Posterior cingulate gyrus (tissue), 11 donors: ENCODE measurements around the gene STRIT1.
"Not testable (repeated sequence)": the region's sequence is repeated elsewhere in the genome, so short reads cannot be mapped to it uniquely, and the experiment has no call there.

Source experiments
- DNase-seq, 10 donors: peaks; one replicate each; pipeline versions ENCODE4 v3.0.0 to v3.0.0-alpha.2; 2020 to 2021; ENCODE audit warnings: mixed read lengths in 3 of 10
- intact Hi-C: fragments of 100-400 bp; cut with DNase I; formaldehyde crosslinking; loops from one replicate; pipeline ENCODE4 v1.15.1; 2023

Gene STRIT1

DNA sequence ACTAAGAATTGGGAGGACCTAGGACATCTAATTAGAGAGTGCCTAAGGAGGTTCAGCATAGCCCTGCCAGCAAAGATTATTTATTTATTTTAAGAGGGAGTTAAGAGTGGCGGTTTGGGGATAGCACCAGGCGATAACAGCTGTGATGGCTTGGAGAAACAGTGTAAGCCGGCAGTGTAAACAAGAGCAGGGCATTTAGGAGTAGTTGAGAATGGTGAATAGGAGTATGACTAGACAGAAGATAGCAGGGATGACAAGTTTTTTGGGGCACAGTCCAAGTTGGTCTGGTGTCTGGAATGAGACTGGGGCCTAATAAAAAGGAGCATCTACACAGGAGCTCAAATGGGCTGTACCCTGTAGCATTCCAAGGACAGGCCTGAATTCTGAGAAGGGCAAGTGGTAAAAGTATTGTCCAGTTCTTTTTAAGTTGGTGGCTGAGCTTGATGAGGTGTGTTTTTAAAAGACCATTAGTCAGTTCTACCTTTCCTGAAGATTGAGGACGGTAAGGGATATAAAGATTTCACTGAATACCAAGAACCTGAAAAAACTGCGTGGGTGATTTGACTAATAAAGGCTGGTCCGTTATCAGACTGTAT is 18.2 kb downstream of the STRIT1 start:
- intact Hi-C loops, DNase-seq: not testable (repeated sequence)

DNA sequence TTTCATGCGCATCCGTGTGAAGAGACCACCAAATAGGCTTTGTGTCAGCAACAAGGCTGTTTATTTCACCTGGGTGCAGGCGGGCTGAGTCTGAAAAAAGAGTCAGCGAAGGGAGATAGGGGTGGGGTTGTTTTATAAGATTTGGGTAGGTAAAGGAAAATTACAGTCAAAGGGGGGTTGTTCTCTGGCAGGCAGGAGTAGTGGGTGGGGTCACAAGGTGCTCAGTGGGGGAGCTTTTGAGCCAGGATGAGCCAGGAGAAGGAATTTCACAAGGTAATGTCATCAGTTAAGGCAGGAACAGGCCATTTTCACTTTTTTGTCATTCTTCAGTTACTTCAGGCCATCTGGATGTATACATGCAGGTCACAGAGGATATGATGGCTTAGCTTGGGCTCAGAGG is 19.0 kb downstream of the STRIT1 start:
- DNase-seq, intact Hi-C loops: not testable (repeated sequence)

DNA sequence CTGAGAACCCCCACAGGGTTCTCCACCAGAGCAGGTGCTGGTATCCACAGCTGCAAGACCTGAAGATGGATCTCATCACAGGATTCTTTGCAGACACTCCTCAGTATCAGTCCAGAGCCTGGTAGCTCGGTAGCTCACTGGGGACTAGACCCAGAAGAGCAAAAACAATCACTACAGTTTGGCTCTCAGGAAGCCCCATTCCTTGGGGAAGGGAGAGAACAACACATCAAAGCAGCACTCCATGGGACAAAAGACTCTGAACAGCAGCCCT is 22.2 kb downstream of the STRIT1 start:
- DNase-seq: no peak
- intact Hi-C loops: no loop called here

DNA sequence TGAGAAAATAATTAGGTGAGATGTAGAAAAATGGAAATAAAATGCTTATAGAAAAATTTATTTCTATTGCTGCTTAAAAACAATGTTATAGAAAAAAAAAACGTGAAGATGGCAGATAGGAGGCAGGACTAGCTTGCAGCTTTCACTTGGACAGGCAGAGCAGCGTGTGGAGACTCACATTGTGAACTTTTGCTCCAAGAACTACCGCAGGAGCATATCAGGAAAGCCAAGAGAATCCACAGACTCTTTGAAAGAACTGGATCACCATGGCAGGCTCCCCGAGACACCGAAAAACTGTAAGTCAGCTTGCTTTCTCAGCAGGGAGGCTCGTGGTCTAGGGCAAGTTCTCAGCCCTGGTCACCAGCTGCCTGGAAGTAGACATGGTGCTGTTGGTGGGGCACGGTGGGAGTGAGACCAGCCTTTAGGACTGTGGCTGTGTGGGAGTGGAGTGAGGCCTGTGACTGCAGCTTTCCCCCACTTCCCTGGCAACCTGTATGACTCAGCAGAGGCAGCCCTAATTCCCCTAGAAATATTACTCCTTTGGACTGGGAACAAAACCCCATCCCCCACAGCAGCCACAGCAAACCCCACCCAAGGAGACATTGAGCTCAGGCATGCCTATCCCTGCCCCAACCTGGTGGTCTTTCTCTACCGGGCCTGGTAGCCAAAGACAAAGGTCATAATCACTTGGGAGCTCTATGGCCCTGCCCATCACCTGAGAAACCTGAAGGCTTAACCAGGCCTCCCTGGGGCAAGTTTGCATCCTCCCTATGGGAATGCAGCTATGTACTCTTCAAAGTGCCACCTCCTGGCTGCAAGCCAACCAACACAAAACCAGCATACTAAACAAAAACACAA is 22.8 kb downstream of the STRIT1 start:
- peak in 1 of 10 donors; percentile 72 for DNase-seq
- intact Hi-C loops: no loop called here

DNA sequence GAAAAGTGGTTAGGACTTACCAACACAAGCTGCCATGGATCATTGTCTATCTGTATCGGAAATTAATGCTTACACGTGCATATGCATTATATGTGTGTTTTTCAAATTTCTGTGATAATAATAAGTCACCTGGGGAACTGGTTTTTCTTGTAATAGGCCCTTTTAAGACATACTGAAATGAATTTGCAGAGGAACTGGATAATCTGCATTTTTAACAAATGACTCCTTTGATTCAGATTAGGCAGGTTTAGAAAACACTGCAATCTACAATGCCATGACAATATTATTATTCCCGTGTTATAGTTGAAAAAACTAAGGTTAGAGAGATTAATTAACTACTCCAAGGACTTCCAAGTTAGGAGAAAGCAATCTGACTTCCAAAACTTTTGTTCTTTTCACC is 23.4 kb downstream of the STRIT1 start:
- no peak for DNase-seq
- intact Hi-C loops: no loop called here

DNA sequence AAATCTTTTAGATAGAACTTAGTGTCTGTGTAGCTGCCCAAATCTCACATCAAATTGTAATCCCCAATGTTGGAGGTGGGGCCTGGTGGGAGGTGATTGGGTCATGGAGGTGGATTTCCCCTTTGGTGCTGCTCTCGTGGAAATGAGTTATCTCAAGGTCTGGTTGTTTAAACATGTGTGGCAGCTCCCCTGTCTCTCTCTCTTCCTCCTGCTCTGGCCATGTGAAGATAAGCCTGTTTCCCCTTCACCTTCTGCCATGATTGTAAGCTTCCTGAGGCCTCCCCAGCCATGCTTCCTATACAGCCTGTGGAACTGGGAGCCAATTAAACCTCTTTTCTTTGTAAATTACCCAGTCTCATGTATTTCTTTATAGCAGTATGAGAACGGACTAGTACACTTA is 30.6 kb downstream of the STRIT1 start:
- intact Hi-C loops, DNase-seq: not testable (repeated sequence)

DNA sequence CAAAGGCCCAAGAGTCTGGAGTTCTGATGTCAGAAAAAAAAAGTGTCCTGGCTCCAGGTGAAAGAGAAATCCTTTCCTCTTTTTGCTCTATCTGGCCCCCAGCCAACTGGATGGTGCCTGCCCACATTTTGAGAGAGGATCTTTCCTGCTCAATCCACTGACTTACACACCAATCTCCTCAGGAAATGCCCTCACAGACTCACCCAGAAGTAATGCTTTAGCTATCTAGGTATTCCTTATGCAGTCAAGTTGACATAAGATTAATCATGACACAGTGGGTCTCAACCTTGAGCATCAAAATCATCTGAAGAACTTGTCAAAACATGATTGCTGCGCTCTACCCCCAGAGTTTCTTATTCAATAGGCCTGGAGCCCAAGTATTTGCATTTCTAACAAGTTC is 31.2 kb downstream of the STRIT1 start:
- DNase-seq: no peak
- intact Hi-C loops: no loop called here

DNA sequence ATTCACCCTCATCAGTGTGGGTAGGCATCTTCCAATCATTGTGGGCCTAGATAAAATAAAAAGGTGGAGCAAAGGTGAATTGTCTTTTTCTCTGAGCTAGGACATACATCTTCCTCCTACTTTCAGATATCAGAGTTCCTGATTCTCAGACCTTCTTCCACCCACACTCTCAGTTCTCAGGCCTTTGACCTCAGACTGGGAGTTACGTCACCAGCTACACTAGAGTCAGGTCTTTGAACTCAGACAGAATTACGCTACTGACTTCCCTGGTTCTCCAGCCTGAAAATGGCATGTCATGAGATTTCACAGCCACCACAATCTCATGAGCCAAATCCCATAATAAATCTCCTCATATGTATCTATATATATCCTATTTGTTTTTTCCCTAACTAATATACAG is 39.0 kb downstream of the STRIT1 start:
- intact Hi-C loops: no loop called here

DNA sequence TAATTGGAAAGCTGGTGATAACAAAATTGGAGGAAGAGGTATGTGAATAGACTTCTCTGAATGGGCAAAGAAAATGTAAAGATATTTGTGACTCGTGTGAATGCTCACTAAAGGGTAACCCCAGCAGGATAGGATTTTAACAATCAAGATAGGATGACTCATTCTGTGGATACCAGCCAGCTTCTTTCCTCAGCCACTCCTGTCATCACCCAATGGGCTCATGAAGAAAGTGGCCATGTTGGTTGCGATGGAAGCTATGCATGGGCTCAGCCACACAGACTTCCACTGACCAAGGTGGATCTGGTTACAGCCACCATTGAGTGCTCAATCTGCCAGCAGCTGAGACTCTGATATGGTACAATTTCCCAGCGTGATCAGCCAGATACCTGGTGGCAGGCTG is 40.9 kb downstream of the STRIT1 start:
- intact Hi-C loops: no loop called here
- DNase-seq: no peak

More for the DNA sequence above, 39.0 kb downstream of the STRIT1 start:
- no peak for DNase-seq

DNA sequence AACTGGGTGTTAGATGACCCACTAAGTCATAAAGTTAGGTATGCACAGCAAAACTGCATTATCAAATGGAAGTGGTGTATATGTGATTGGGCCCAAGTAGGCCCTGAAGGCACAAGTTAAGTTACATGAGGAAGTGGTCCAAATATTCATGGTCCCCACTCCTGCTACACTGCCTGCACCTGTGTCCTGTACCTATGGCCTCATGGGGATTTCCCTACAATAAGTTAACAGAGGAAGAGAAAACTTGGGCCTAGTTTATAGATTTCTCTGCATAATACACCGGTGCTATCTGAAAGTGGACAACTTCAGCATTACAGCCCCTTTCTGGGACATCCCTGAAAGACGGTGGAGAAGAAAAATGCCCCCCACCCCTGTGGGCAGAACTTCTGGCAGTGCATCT is 41.5 kb downstream of the STRIT1 start:
- intact Hi-C loops: no loop called here
- DNase-seq: no peak

DNA sequence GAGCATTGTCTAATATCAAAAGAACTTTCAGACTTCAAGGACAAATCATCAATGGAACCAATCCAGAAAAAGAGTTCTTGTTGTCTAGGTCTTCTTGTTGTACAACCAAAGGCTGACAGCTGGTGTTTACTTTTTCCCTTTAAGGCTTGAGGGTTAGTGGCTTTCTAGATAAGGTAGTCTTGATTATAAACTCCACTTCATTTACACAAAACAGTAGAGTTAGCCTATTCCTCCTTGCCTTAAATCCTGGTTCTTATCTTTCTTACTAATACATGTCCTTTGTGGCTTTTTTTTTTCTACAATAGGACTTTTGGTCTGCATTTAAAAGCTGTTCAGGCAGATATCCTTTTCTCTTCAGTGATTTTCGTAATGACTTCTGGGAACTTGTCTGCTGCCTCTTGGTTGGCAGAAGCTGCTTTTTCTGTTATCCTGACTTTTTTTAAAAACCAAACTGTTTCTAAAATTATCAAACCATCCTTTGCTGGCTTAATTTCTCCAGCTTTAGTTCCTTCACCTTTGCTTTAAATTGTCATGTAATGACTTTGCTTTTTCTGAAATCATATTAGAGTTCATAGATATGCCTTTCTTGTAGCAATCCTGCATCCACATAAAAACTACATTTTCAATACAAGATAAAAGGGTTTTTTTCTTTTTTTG is 44.8 kb downstream of the STRIT1 start:
- DNase-seq: no peak
- intact Hi-C loops: no loop called here

DNA sequence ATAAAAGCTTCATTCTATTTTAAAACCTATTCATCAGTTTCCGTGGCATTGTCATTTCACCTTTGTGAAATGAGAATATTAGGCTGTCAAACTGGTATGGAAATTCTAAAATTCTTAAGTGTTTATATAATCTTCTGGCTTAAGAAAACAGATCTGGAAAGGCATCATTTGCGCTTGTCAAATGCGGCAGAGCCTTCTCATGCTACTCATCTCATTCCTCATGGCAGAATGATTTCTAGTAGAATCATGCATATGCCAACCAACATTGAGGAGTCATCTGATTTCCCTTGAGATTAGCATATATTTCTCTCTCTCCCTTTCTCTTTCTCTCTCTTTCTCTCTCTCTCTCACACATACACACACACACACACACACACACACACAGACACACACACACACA is 48.8 kb downstream of the STRIT1 start:
- DNase-seq: no peak
- intact Hi-C loops: no loop called here

DNA sequence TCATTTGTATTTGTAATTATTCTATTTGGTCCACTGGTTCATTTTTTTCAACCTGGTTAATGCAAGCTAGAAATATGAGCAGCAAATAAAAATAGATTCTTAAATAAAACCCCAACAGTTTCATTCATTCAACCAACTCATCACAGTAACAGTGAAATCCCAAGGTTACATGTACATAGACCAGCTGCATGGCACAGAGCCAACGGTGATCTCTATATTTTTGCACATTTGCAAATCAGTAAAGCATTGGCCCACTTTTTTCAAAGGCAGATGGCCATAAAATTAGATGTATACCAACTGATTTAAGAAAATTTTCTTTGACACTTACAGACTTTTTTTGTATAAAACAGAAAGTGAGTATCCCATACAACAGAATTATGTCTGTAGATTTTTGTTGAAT is 49.3 kb downstream of the STRIT1 start:
- DNase-seq: peak in 2 of 10 donors; percentile 19 to 70
- intact Hi-C loops: no loop called here

DNA sequence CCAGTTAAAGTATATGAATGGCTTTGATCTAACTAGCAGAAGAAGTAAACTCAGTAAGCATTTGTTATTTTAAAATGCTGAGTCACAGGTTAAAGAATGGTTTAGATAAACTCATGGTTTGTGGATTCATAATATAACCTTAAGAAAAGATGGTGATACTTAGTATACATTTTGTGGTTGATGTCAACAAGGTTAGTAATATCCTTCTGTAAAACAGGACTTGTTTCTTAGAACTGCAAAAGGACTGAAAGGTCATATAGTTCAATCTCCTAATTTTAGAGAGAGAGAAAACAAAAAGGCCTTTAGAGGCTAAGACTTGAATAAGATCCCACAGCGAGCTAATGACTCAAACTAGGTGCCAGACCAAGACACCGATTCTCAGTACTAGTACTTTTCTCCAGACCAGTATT is 50.0 kb downstream of the STRIT1 start:
- DNase-seq: no peak
- intact Hi-C loops: no loop called here

DNA sequence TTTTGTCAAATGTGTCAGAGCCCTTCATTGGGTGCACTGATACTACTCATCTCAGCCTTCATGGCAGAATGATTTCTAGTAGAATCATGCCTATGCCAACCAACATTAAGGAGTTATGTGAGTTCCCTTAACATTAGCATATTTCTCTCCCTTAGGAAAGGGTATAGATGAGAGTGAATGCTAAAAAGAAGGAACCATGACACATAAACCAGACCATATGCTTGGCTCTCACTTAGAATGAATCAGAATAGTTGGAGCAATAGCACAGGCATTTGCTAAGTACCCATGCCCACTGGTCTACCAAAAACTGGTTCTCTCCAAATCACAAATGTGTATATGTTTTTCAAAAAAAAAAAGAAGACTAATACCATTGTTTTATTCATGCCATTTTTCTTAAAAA is 51.1 kb downstream of the STRIT1 start:
- intact Hi-C loops: no loop called here
- no peak for DNase-seq

DNA sequence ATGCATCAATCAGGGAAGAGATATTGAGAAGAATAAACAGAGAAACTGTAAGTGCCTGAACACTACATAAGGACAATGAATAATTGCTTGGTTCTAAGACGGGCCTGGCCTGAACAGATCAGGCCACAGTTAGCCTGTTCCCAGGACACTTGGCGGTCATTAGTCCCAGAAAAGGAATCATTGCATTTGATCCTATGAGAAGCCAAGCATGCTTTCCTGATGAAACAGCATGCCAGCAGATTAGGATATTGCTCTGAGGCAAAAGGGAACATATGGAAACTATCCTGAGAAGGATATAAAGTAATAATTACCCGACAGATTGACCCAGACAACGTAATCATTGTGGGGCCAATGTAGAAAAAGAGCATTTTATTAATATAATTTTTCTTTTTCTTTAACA is 51.9 kb downstream of the STRIT1 start:
- no peak for DNase-seq

More for the DNA sequence above, 51.9 kb downstream of the STRIT1 start:
- intact Hi-C loops: no loop called here
